Measurements from ENCODE around the gene FER1L5.

The FER1L5 gene

GRCh38 chr2:96683972-96684820, 41.6 kb downstream of the FER1L5 start:
- no peak for DNase-seq

GRCh38 chr2:96684883-96685576, 42.5 kb downstream of the FER1L5 start:
- no peak for DNase-seq

GRCh38 chr2:96685577-96686459, 43.3 kb downstream of the FER1L5 start:
- peak; percentile 61 for DNase-seq

GRCh38 chr2:96687266-96687665, 44.7 kb downstream of the FER1L5 start:
- DNase-seq: no peak

- no peak for DNase-seq
Observed at GRCh38 chr2:96687711-96688640, 45.4 kb downstream of the FER1L5 start.

GRCh38 chr2:96688649-96689430, 46.3 kb downstream of the FER1L5 start:
- no peak for DNase-seq

GRCh38 chr2:96689431-96689991, 46.9 kb downstream of the FER1L5 start:
- no peak for DNase-seq

GRCh38 chr2:96690306-96691021, 47.9 kb downstream of the FER1L5 start:
- DNase-seq: no peak

GRCh38 chr2:96691022-96691612, 48.6 kb downstream of the FER1L5 start:
- no peak for DNase-seq

- DNase-seq: no peak
Observed at GRCh38 chr2:96692094-96692971, 49.8 kb downstream of the FER1L5 start.

- no peak for DNase-seq
Observed at GRCh38 chr2:96693286-96694200, 51.0 kb downstream of the FER1L5 start.

- DNase-seq: no peak
Observed at GRCh38 chr2:96694279-96694678, 51.7 kb downstream of the FER1L5 start.

- DNase-seq: no peak
Observed at GRCh38 chr2:96694816-96695455, 52.4 kb downstream of the FER1L5 start.

GRCh38 chr2:96695602-96696001, 53.0 kb downstream of the FER1L5 start:
- no peak for DNase-seq

GRCh38 chr2:96697476-96697875, 54.9 kb downstream of the FER1L5 start:
- no peak for DNase-seq

GRCh38 chr2:96698221-96698861, 55.8 kb downstream of the FER1L5 start:
- no peak for DNase-seq

- no peak for DNase-seq
Observed at GRCh38 chr2:96699021-96699420, 56.5 kb downstream of the FER1L5 start.

Data from NCI-H2227 treated with DMSO at 0.1 percent for 48 hours (cell line).